ENCODE data around the gene INO80E.
A peak's percentile ranks its signal among the peaks of the same experiment; 100 is the strongest.
"Not testable (repeated sequence)": the region's sequence is repeated elsewhere in the genome, so short reads cannot be mapped to it uniquely, and the experiment has no call there.

INO80E gene

DNA sequence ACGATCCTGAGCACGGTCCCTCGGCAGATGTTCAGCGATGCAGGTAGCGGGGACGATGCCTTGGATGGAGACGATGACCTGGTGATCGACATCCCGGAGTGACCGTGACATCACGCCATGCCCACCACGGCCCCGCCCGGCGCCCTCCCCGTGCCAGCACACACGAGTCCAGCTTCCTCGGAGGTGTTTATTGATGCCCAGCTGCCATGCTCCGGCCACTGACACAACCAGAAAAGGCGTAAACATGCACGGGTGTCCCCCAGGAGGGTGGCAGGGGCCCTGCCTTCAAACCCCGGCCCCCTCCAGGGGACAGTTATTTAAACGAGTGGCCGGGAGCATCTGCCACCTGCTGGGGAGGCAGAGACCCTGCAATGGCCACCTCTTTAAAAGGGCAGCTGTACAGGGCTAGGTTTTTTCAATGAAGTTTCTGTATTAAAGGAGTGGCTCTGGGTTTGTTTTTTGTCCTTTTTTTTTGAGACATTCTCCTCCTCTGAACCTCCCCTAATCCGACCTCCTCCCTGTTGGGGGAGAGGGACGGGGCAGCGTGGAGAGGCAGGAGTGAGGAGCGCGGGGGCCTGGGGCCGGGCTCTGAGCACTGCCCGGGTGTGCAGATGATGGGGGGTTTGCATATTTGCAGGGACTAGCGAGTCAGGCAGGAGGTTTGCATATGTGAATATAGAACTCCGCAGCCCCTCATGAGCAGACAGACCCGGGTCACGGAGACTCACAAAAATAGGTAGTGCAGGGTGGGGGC is 9.5 kb downstream of the INO80E start:
- DNase-seq (ENCODE audit: low read depth, low spot score): peak; percentile 35
- no peak overlapping the region for H3K4me3 ChIP-seq (ENCODE audit: low read length)

DNA sequence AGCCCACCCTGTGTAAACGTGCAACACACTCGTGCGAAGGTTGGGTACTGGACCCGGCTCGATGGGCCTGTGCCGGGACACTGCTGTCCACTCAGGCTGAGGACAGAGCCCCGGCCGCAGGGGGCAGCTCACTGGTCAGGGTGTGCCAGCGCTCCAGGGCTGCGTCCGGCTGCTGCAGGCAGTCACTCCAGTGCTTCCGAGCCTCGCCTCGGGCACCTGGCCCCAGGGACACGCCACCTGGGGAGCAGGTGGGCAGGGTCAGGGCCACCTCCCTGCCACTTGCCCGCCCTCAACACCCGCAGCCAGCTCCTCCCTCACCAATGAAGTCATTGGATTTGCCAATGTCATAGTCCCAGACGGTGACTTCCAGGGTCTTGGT is 10.0 kb downstream of the INO80E start:
- H3K4me3 ChIP-seq (ENCODE audit: low read length): no peak overlapping the region
- no peak for DNase-seq (ENCODE audit: low read depth, low spot score)

DNA sequence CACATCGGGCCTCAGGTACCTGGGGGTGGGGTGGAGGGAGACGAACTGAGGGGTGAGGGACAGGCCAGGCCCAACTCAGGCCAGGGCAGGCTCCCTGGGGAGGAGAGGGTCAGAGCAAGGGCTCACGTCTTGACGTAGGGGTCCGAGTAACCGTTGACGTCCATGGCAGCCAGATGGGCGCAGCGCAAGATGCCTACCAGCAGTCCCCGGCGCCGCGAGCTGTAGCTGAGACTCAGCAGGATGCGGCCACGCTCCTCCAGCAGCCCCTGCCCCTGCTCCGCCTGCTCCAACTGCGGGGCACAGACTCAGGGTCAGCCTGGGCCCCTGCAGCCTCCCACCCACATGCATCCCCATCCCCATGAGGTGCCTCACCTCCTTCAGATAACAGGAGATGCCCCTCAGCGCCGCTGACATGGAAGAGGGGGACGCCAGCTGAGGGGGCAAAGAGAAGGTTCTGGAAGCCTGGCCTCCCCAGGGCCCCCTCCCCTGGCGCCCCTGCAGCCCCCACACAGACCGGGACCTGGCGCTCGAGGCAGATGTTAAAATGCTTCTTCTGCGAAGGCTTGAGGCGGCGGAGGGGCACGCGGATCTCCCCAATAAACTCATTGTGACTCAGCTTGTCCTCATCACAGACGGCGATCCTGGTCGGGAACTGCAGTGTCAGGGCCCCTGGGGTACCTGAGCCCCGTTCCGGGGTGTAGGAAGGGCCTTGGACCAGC is 10.8 kb downstream of the INO80E start:
- no peak for DNase-seq (ENCODE audit: low read depth, low spot score)
- H3K4me3 ChIP-seq (ENCODE audit: low read length): no peak overlapping the region

DNA sequence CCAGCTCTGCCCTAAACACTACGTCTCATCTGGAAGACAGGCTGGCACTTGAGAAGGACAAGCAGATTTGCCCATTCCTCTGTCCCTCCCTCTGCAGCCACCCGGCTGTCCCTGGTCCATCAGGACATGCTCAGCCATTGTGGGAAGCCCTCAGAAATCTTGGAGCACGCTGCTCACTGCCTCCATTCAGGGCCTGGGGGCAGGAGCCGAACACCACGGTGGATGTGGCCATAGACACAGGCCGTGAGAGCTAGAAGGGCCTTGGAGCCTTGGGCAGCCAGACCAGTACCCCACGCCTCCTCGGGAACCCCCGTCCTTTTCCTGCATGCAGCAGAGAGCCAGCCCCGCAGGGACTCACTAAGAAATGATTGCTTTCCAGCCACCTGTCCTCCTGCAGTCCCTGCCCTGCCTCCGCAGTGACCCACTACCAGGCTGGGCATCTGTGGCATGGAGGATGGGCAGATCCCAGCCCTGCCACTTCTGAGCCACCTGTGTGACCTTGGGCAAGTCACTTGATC is 11.4 kb downstream of the INO80E start:
- H3K4me3 ChIP-seq (ENCODE audit: low read length): no peak overlapping the region

DNA sequence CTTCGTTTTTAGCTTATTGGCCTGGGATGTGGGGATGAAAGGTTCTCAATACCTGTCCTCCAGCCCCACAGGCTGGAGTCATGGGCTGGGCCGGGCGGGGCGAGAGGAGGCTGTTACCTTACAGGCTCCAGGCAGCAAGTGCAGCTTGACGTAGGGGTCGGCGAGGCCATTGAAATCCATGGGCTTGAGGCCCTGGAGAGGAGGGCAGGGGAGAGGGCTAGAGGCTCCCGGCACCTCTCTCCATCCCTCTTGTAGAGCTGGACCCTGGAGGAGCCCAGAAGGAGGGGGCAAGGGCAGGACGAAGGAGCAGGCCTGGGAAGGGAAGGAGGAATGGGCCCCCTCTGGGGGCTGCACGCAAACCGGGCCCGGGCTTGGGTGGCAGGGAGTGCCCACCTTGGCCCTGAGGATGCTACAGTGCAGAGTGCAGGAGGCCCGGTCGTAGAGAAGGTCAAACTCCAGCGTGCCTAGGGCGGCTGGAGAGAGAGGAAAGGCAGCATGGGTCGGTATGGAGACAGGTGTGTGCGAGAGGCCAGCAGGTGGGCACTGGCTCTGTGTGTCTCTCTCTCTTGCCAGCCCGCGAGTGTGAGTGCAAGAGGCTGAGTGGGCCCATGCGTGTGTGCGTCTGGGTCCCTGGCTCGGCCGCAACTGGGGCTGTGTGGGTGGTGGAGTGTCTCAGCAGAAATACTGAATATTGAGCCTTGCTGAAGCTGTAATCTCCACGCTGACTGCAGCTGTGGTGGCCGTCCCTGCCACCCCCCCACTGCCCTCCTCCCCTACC is 13.2 kb downstream of the INO80E start:
- no peak for DNase-seq (ENCODE audit: low read depth, low spot score)
- no peak overlapping the region for H3K4me3 ChIP-seq (ENCODE audit: low read length)

More for the DNA sequence above, 11.4 kb downstream of the INO80E start:
- DNase-seq (ENCODE audit: low read depth, low spot score): no peak

DNA sequence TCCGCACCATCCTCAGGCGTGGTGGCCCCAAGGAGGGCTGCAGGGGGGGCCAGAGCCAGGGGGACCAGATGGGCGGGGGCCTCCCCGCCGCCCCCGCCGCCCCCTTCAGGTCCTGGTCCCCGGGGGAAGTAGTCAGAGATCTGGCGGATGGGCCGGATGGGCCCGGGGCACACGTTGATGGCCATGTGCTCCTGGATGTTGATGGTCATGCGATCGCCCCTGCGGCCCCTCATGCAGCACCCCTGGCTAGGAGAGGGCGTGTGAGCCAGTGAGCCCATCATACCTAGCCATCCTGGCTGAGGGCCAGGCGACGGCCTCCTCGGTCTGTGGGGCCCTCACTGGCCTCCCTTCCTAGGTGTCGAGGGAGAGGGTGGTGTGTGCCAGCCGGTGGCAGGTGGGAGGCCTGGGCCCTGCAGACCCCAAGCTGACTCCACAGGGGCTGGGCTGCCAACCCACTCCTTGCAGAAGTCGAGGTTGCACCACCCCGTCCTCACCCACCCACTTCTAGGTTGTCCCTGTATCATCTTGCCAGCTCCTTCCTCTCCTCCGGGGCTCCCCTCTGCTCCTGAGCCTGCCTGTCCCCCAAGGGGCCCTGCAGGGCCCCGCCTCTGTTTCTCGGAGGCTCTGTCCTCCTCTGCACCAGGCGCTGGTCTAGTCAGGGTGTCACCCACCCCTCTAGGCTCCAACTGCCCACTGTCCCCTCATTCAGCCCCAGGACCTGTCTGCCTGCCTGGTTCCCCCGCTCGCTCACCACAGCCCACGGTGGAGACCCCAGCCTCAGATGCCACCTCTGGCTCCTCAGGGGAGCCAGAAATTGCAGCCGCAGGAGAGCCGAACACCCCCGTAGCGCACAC is 14.2 kb downstream of the INO80E start:
- DNase-seq (ENCODE audit: low read depth, low spot score): no peak
- peak overlapping the region; percentile 59 for H3K4me3 ChIP-seq (ENCODE audit: low read length)

DNA sequence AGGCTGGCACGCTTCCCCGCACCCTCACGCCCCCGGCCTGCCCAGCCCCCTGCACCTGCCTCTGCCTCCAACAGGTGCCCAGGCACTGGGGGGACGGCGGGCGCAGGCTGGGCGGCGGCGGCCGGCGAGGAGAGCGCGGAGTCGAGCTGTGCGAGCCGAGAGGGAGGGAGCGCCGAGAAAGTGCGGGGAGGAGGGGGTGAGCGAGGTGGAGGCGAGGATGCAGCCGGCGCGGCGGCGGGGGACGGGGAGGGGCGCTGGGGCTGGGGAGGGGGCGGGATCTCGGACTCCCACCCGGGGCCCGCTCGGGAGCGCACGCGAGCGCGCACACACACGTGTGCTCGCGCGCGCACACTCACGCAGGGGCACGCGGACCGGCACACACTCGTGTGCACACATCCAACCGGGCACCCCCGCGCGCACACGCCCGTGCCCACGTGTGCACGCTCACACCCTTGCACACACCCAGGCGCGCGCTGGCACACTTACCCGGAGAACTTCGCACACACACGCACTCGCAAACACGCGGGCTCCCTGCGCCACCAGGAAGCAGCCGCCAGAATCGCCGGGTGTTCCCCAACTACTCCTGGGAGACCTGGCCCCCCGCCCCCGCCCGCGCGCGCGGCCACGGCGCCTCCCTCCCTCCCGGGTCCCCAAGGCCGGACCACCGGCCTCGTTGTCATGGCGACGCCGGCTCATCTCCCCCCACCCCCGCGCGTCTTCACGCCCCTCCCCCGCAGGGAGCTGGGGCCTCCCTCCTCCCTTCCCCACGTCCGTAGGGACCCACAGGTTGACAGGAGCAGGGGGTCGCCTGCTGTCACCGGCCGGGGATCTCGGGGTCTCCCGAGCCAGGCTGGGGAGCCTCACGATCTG is 15.0 kb downstream of the INO80E start, which contains the start of gene DOC2A:
Gene DOC2A, minus strand, starts transcription at position 184 of the 870 bp plus-strand sequence. CDS start 805 bp downstream, outside the sequence.
- DNase-seq (ENCODE audit: low read depth, low spot score): peak; percentile 28
- H3K4me3 ChIP-seq (ENCODE audit: low read length): peak within 1 kb of the TSS; percentile 59

DNA sequence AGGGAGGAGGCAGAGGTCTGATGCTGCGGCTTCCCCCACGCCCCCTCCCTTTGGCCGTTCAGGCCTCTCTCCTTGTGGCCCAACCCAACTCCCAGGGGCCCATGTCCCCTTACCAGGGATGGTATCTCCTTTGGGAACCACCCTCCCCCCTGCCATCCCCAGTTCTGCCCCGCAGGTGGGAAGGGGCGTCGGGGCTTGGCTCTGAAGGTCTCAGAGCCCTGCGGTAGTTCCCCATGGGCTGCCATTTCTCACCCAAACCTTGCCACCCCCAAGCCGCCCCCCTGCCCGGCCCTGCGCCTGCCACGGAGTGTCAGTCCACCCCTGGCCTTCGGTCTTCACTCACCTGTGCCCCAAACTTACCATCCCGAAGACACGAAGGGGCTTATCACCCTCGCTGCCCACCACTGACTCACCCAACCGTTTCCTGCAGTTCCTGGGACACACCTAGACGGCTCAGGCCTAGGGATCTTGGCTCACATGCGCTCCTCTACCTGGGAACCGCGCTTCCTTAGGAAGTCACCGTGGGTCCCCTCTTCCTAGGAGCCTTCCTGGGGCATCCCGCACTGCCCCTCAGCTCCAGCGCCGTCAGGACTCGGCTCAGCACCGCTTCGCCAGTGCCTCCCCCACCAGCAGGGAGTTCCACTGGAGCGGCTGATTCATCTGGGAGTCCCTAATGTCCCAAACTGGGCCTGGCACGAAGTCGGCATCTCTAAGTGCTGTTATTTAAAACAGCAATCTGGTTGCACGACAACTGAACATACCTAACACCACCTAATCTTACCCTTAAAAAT is 15.9 kb downstream of the INO80E start:
- DNase-seq (ENCODE audit: low read depth, low spot score): no peak
- H3K4me3 ChIP-seq (ENCODE audit: low read length): peak overlapping the region; percentile 59; the same call in 1 of the 2 replicates

DNA sequence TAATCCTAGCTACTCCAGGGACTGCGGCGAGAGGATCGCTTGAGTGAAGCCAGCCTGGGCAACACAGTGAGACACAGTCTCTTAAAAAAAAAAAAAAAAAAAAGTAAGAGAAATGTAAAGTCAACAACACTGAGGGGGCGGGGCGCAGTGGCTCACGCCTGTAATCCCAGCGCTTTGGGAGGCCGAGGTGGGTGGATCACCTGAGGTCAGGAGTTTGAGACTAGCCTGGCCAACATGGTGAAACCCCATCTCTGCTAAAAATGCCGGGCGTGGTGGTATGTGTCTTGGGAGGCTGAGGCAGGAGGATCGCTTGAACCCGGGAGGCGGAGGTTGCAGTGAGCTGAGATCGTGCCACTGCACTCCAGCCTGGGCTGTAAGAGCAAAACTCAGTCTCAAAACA is 16.6 kb downstream of the INO80E start:
- H3K4me3 ChIP-seq (ENCODE audit: low read length); DNase-seq (ENCODE audit: low read depth, low spot score): not testable (repeated sequence)

DNA sequence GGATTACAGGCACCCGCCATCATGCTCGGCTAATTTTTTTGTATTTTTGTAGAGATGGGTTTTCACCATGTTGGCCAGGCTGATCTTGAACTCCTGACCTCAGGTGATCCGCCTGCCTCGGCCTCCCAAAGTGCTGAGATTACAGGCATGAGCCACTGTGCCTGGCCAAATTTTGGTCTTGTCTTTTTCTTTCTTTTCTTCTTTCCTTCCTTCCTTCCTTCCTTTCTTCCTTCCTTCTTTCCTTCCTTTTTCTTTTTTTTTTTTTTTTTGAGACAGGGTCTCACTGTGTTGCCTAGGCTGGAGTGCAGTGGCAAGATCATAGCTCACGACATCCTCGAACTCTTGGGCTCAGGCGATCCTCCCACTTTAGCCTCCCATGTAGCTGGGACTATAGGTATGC is 19.4 kb downstream of the INO80E start:
- H3K4me3 ChIP-seq (ENCODE audit: low read length): not testable (repeated sequence)

DNA sequence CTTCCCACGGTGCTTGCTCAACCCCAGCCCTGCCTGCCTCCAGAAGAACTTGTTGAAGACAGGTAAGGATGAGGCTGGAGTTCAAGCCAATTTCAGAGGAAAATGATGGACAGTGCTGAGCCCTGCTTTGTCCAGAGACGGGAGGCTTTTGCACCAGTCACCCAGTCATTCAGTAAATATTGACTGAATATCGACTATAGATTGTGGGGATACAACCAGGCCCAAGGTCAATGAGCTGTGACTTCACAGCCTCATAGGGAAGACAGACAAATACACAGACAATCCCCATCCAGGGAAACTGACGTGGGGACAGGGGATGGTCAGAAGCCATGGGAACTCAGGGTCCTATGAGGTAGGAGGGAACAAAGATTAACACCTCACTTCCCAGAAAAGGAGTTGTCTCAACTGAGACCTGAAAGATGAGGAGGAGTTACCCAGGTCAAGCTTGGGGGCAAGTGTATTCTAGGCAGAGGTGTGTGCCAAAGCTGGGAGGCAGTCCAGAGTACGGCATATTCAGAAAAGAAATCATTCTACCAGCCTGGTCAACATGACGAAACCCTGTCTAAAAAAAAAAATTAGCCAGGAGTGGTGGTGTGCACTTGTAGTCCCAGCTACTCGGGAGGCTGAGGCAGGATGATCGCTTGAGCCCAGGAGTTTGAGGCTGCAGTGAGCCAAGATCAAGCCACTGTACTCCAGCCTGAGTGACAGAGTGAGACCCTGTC is 20.7 kb downstream of the INO80E start:
- no peak overlapping the region for H3K4me3 ChIP-seq (ENCODE audit: low read length)
- no peak for DNase-seq (ENCODE audit: low read depth, low spot score)

More for the DNA sequence above, 19.4 kb downstream of the INO80E start:
- not testable (repeated sequence) for DNase-seq (ENCODE audit: low read depth, low spot score)

DNA sequence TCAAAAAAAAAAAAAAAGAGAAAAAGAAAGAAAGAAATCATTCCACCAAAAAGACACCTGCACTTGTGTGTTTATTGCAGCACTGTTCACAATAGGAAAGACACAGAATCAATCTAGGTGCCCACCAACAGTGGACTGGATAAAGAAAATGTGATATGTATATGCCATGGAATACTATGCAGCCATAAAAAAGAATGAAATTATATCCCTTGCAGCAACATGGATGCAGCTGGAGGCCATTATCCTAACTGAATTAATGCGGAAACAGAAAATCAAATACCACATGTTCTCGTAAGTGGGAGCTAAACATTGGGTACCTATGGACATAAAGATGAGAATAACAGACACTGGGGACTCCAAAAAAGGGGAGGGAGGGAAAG is 21.2 kb downstream of the INO80E start:
- no peak overlapping the region for H3K4me3 ChIP-seq (ENCODE audit: low read length)
- DNase-seq (ENCODE audit: low read depth, low spot score): no peak

DNA sequence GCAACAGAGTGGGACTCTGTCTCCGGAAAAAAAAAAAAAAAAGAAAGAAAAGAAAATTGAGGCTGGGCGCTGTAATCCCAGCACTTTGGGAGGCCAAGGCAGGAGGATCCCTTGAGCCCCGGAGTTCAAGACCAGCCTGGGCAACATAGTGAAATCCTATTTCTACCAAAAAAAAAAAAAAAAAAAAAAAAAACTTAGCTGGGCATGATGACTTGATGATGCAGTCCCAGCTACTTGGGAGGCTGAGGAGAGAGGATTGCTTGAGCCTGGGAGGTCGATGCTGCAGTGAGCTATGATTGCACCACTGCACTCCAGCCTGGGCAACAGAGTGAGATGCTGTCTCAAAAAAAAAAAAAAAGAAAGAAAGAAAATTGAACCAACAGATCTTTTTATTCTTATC is 21.9 kb downstream of the INO80E start:
- DNase-seq (ENCODE audit: low read depth, low spot score); H3K4me3 ChIP-seq (ENCODE audit: low read length): not testable (repeated sequence)

DNA sequence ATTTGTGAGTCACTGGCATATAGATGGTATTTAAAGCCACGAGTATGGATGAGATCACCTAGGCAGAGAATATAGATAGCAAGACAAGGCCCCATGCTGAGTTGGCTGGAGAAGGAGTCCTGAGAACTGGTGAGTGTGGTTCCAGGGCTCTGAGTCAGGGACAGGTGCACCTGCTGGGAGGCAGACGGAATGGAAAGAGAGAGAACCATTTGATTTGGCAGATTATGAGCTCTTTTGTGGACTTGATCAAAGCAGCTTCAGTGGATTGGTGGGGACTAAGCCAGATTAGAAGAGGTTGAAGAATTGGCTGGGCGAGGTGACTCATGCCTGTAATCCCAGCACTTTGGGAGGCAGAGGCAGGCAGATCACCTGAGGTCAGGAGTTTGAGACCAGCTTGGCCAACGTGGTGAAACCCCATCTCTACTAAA is 22.7 kb downstream of the INO80E start:
- no peak overlapping the region for H3K4me3 ChIP-seq (ENCODE audit: low read length)
- DNase-seq (ENCODE audit: low read depth, low spot score): no peak

DNA sequence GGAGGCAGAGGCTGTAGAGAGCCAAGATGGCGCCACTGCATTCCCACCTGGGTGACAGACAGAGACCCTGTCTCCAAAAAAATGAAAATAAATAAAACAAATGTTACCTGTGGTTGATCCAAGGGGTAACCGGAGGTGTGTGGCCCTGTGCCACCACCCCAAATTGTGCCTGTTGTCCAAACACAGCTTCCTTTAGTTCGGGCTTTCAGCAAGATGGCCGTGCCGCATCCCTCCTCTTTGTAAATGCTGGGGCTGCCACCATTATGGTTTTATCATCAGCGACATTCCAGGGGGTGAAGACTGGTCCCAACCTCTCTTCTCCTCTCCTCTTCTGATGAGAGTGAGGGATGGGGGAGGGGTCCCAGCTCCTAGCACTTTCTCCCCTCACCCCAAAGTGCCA is 26.8 kb downstream of the INO80E start, which contains the start of gene C16orf92:
Gene C16orf92, plus strand, starts transcription at position 312 of the 400 bp plus-strand sequence. CDS start 143 bp downstream, outside the sequence.
- H3K4me3 ChIP-seq (ENCODE audit: low read length): no peak within 1 kb of the TSS
- no peak for DNase-seq (ENCODE audit: low read depth, low spot score)

DNA sequence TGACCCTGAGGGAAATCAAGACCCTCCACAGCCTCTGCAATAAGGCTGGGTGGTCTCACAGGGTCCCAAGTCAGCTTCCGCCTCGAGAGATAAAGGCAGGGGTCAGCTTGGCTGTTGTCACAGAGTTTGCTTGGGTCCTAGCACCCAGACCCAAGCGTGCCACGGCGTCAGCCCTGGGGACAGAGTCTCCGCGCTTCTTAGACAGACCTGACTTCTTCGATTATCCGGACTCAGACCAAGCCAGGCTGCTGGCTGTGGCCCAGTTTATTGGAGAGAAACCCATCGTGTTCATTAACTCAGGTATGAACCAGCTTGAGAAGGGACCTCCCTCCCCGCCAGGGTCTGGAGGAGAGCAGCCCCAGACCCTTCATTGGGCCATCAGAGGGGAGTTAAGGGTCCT is 27.5 kb downstream of the INO80E start:
- H3K4me3 ChIP-seq (ENCODE audit: low read length): no peak overlapping the region
- no peak for DNase-seq (ENCODE audit: low read depth, low spot score)

All from Jurkat, Clone E6-1 (cell line).